GM23338 (cell line): ENCODE measurements around the gene RAB11A. TPM values are rescaled to one million over a fixed set of nuclear protein-coding genes. Genes with fewer than 3 reads are reported as not detected.

Experiments
- polyA plus RNA-seq: library from polyadenylated mRNA; unstranded; fragments of >200 nt; fragmentation: Nextera tagmentation; extraction: Ambion mirVana; gene quantifications from 2 replicates; pipeline ENCODE4 v1.2.1, GENCODE V29; 2016
- small RNA-seq: library from RNA; depleted of rRNA; stranded (forward); fragments of <200 nt; gene quantifications from one replicate; pipeline ENCODE3, GENCODE V24; 2014; ENCODE audit warnings: low replicate concordance
- total RNA-seq: library from RNA; depleted of rRNA; stranded (reverse); fragments of >200 nt; shearing (Covaris generic); gene quantifications from 2 replicates; pipeline ENCODE4 v1.2.3, GENCODE V29; 2014; rRNA removed

Gene RAB11A
- total and polyA plus RNA-seq, 2 experiments from 2014 or later = 251 to 369 TPM

Small RNA genes within 50 kb of the gene (small RNA-seq; reads per million reads assigned to genes)
- gene RF00026 = not detected

Other genes with a start within 250 kb of the RAB11A start
- 4.5 and 6.1 TPM in 2 replicates for gene SLC24A1, start 247.6 kb upstream of the RAB11A start, total RNA-seq
- gene SLC24A1, start 247.6 kb upstream of the RAB11A start, polyA plus RNA-seq = 1.6 and 2.3 TPM in 2 replicates
- 9.0 and 10.3 TPM in 2 replicates for gene DENND4A, start 77.2 kb upstream of the RAB11A start, total RNA-seq
- gene DENND4A, start 77.2 kb upstream of the RAB11A start, polyA plus RNA-seq = 3.2 and 3.4 TPM in 2 replicates